GM12891 (cell line): ENCODE data around the gene STK17A.

ENCODE experiments used
- POLR2A ChIP-seq: IDR thresholded peaks from 2 replicates; pipeline ENCODE4 v1.6.1; 2011; ENCODE audit warnings: low read depth, low read length, control low read depth
- POLR2AphosphoS5 ChIP-seq: IDR thresholded peaks from 2 replicates; pipeline ENCODE4 v1.6.1; 2011; ENCODE audit warnings: low read depth, low read length, control low read depth
- SPI1 ChIP-seq: IDR thresholded peaks from 2 replicates; pipeline ENCODE4 v1.6.1; 2011; ENCODE audit warnings: low read depth, low read length, control low read depth
- TAF1 ChIP-seq: IDR thresholded peaks from 2 replicates; pipeline ENCODE4 v1.6.1; 2011; ENCODE audit warnings: low read depth, low read length, control low read depth

DNA sequence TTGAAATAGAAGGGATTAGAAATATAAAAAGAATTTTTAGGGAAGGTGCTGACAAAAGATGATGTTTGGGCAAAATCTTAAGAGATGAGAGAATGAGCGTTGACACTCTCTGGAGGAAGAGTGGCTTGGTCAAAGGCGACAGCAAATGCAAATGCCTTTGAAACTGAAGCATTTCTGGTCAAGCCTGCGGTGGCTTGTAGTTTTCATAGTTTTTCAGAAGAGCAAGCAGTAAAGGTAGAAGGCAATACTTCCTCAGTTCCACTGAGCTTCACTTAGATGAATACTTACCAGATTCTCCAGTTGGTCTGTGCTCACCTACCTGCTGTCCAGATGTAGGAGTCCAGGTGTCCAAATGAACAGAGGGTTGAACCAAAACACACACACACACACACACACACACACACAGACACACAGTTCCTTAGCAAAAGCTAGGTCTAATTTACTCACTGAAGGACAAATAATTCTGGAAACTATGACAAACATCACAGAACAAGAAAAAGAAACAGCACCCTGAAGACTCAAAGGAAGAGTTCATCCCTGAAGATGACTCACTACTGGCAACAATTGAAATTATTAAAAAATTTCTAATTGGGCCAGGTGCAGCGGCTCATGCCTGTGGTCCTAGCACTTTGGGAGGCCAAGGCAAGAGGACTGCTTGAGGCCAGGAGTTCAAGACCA, 12.1 kb upstream of the STK17A start:
- no peak for TF ChIP-seq POLR2AphosphoS5
- no peak for TF ChIP-seq SPI1
- TF ChIP-seq POLR2A = no peak
- TF ChIP-seq TAF1 = no peak
